ENCODE measurements around the gene AGFG2. TPM values are rescaled to one million over a fixed set of nuclear protein-coding genes. Genes with fewer than 3 reads are reported as not detected.

The AGFG2 gene
- total RNA-seq, 1 experiment from 2014 or later = 19.1 TPM

GRCh38 chr7:100611983-100612729, 73.2 kb downstream of the AGFG2 start, which contains the start of gene MOSPD3:
Gene MOSPD3 (plus strand): TSS chr7:100612540. CDS start chr7:100612792, 252 bp downstream.
- DNase-seq (ENCODE audit: low read depth) = peak; percentile 100

- no peak for DNase-seq (ENCODE audit: low read depth)
Observed at GRCh38 chr7:100612730-100613390, 73.9 kb downstream of the AGFG2 start.

GRCh38 chr7:100613412-100614175, 74.6 kb downstream of the AGFG2 start:
- no peak for DNase-seq (ENCODE audit: low read depth)

GRCh38 chr7:100614308-100614861, 75.4 kb downstream of the AGFG2 start:
- DNase-seq (ENCODE audit: low read depth) = peak; percentile 52

Other genes starting within 250 kb of the AGFG2 start
- gene SPDYE3, start 231.5 kb upstream of the AGFG2 start, total RNA-seq (2014; rRNA removed; shearing (Covaris generic)) = not detected in 2 replicates
- 15.6 and 24.5 TPM in 2 replicates for gene PILRB, start 181.1 kb upstream of the AGFG2 start, total RNA-seq (2014; rRNA removed; shearing (Covaris generic))
- gene PILRA, start 165.7 kb upstream of the AGFG2 start, total RNA-seq (2014; rRNA removed; shearing (Covaris generic)) = 0.69 TPM in 1 of 2 replicates, not detected in the other
- 1.5 and 5.2 TPM in 2 replicates for gene ZCWPW1, start 110.5 kb upstream of the AGFG2 start, total RNA-seq (2014; rRNA removed; shearing (Covaris generic))
- gene MEPCE, start 109.4 kb upstream of the AGFG2 start, total RNA-seq (2014; rRNA removed; shearing (Covaris generic)) = 65.9 and 79.5 TPM in 2 replicates
- gene PPP1R35, start 102.7 kb upstream of the AGFG2 start, total RNA-seq (2014; rRNA removed; shearing (Covaris generic)) = 70.3 and 92.8 TPM in 2 replicates
- gene SPACDR, start 74.9 kb upstream of the AGFG2 start, total RNA-seq (2014; rRNA removed; shearing (Covaris generic)) = 1.6 TPM in 1 of 2 replicates, not detected in the other
- 36.6 and 47.4 TPM in 2 replicates for gene TSC22D4, start 60.0 kb upstream of the AGFG2 start, total RNA-seq (2014; rRNA removed; shearing (Covaris generic))
- 0.06 TPM in 1 of 2 replicates, not detected in the other for gene NYAP1, start 55.3 kb upstream of the AGFG2 start, total RNA-seq (2014; rRNA removed; shearing (Covaris generic))
- gene SAP25, start 34.7 kb downstream of the AGFG2 start, total RNA-seq (2014; rRNA removed; shearing (Covaris generic)) = 0.80 and 5.3 TPM in 2 replicates
- gene LRCH4, start 46.9 kb downstream of the AGFG2 start, total RNA-seq (2014; rRNA removed; shearing (Covaris generic)) = 32.2 and 41.0 TPM in 2 replicates
- 0.17 TPM in 1 of 2 replicates, not detected in the other for gene FBXO24, start 47.1 kb downstream of the AGFG2 start, total RNA-seq (2014; rRNA removed; shearing (Covaris generic))
- gene PCOLCE, start 63.2 kb downstream of the AGFG2 start, total RNA-seq (2014; rRNA removed; shearing (Covaris generic)) = 21.3 and 32.9 TPM in 2 replicates
- 9.7 and 11.3 TPM in 2 replicates for gene MOSPD3, start 73.3 kb downstream of the AGFG2 start, total RNA-seq (2014; rRNA removed; shearing (Covaris generic))
- gene TFR2, start 102.3 kb downstream of the AGFG2 start, total RNA-seq (2014; rRNA removed; shearing (Covaris generic)) = 2.4 and 4.6 TPM in 2 replicates
- gene ACTL6B, start 117.2 kb downstream of the AGFG2 start, total RNA-seq (2014; rRNA removed; shearing (Covaris generic)) = not detected in 2 replicates
- gene GNB2, start 134.5 kb downstream of the AGFG2 start, total RNA-seq (2014; rRNA removed; shearing (Covaris generic)) = 58.9 and 77.1 TPM in 2 replicates
- 12.0 and 27.3 TPM in 2 replicates for gene GIGYF1, start 155.0 kb downstream of the AGFG2 start, total RNA-seq (2014; rRNA removed; shearing (Covaris generic))
- 146 and 197 TPM in 2 replicates for gene POP7, start 166.9 kb downstream of the AGFG2 start, total RNA-seq (2014; rRNA removed; shearing (Covaris generic))
- gene EPO, start 181.3 kb downstream of the AGFG2 start, total RNA-seq (2014; rRNA removed; shearing (Covaris generic)) = not detected in 2 replicates
- gene ZAN, start 194.4 kb downstream of the AGFG2 start, total RNA-seq (2014; rRNA removed; shearing (Covaris generic)) = not detected in 2 replicates

Data from Daoy (cell line).